Suprapubic skin (tissue), 4 donors: ENCODE data around the gene NIPSNAP3A. TPM values are rescaled to one million over a fixed set of nuclear protein-coding genes. Genes with fewer than 3 reads are reported as not detected.
"Not testable (repeated sequence)": the region's sequence is repeated elsewhere in the genome, so short reads cannot be mapped to it uniquely, and the experiment has no call there.

Source experiments
- DNase-seq, 2 donors: peaks; one replicate each; pipeline ENCODE4 v3.0.0-alpha.2; 2019; ENCODE audit warnings: low spot score in 2 of 2
- H3K27ac ChIP-seq: fragments of 200-600 bp; sonication (generic); one replicate; pipeline ENCODE4 v1.5.1; 2019
- H3K27me3 ChIP-seq: fragments of 200-600 bp; sonication (generic); one replicate; pipeline ENCODE4 v1.5.1; 2019
- H3K36me3 ChIP-seq: fragments of 200-600 bp; sonication (generic); one replicate; pipeline ENCODE4 v1.5.1; 2019
- H3K4me1 ChIP-seq: fragments of 200-600 bp; sonication (generic); one replicate; pipeline ENCODE4 v1.5.1; 2019
- H3K4me3 ChIP-seq: fragments of 200-600 bp; sonication (generic); one replicate; pipeline ENCODE4 v1.5.1; 2019; ENCODE audit warnings: mild to moderate bottlenecking
- H3K9me3 ChIP-seq: fragments of 200-600 bp; sonication (generic); one replicate; pipeline ENCODE4 v1.5.1; 2019
- CTCF ChIP-seq, 2 donors: fragments of 200-600 bp in 1 of 2; fragments of 450-650 bp in 1 of 2; sonication (generic) in 1 of 2; IDR thresholded peaks; one replicate each; pipeline ENCODE4 v1.5.1; 2016 to 2019; ENCODE audit warnings: antibody characterized with exemption in 2 of 2, mild to moderate bottlenecking in 1 of 2, moderate library complexity in 1 of 2
- EP300 ChIP-seq: sonication (generic); formaldehyde crosslinking; IDR thresholded peaks from one replicate; pipeline ENCODE4 v1.6.1; 2017; ENCODE audit warnings: antibody characterized with exemption
- POLR2A ChIP-seq, 2 donors: fragments of 450-650 bp; IDR thresholded peaks; one replicate each; pipeline ENCODE4 v1.6.1; 2017; ENCODE audit warnings: antibody characterized with exemption in 2 of 2, mild to moderate bottlenecking in 2 of 2, moderate library complexity in 2 of 2
- POLR2AphosphoS5 ChIP-seq, 3 donors: sonication (generic); formaldehyde crosslinking; IDR thresholded peaks; one replicate each; pipeline ENCODE4 v1.6.1; 2017; ENCODE audit warnings: antibody characterized with exemption in 3 of 3
- WGBS: methylation state at CpG from one replicate; pipeline ENCODE4 v1.1.5; 2018; 5-methylcytosine and 5-hydroxymethylcytosine counted together
- total RNA-seq, 4 donors: library from RNA; depleted of rRNA; stranded (reverse); fragments of >200 nt; gene quantifications; one replicate each; pipeline ENCODE4 v1.1.0, GENCODE V29; 2016

NIPSNAP3A gene
- total RNA-seq, 4 donors from 2014 or later, result 13.0 to 31.6 (median 23.1) TPM

- Histone ChIP-seq H3K27me3 (no peaks in the 10 kb centered on the region), H3K4me1 (peaks cover 12% of the 10 kb centered on the region), H3K36me3 (no peaks in the 10 kb centered on the region), H3K9me3 (no peaks in the 10 kb centered on the region), H3K4me3 (no peak overlapping the region), H3K27ac (no peak overlapping the region)
- 93% methylated on average over 7 of the region's 7 CpGs for WGBS
- no peak for DNase-seq
- TF ChIP-seq POLR2A (IDR thresholded peaks at IDR 0.05), result no peak
- TF ChIP-seq POLR2AphosphoS5 (IDR thresholded peaks at IDR 0.05), result no peak
- TF ChIP-seq CTCF (IDR thresholded peaks at IDR 0.05), result no peak
- no peak for TF ChIP-seq EP300
These were observed 18.5 kb downstream of the NIPSNAP3A start for GRCh38 chr9:104766025-104766424.

DNA sequence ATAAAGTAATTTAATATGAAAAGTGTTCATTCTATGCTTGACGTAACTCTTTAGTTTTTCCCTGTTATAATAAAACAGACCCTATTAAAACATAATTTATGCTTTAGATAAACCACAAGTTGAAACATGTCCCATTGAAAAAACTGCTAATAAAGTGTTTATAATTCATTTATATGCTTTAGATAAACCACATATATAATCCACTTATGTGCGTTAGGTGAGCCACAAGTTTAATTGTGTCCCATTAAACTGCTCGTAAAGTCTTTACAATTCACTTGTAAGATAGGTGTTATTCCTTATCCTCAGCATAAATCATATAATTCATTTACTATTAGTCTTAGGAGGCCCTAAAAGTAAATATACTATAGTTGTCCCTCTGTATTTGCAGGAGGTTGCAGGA lies 20.0 kb downstream of the NIPSNAP3A start:
- Histone ChIP-seq H3K27me3 (no peaks in the 10 kb centered on the region), H3K9me3 (no peaks in the 10 kb centered on the region), H3K4me1 (peaks cover 12% of the 10 kb centered on the region), H3K27ac (no peak overlapping the region), H3K4me3 (no peak overlapping the region), H3K36me3 (no peaks in the 10 kb centered on the region)
- no peak for DNase-seq
- TF ChIP-seq POLR2A (IDR thresholded peaks at IDR 0.05) (no peak), CTCF (IDR thresholded peaks at IDR 0.05) (no peak), EP300 (no peak), POLR2AphosphoS5 (IDR thresholded peaks at IDR 0.05) (no peak)
- WGBS, result 97% methylated on average over 3 of the region's 3 CpGs

GRCh38 chr9:104769029-104769428 lies 21.5 kb downstream of the NIPSNAP3A start:
- not testable (repeated sequence) for H3K4me1 ChIP-seq, H3K4me3 ChIP-seq, H3K9me3 ChIP-seq, H3K36me3 ChIP-seq, H3K27me3 ChIP-seq, DNase-seq, H3K27ac ChIP-seq
- WGBS, result 92% methylated on average over 12 of the region's 12 CpGs

- H3K4me3 ChIP-seq, result no peak overlapping the region
- H3K36me3 ChIP-seq, result no peaks in the 10 kb centered on the region
- no peaks in the 10 kb centered on the region for H3K27me3 ChIP-seq
- H3K4me1 ChIP-seq, result peaks cover 3% of the 10 kb centered on the region
- H3K9me3 ChIP-seq, result no peaks in the 10 kb centered on the region
- DNase-seq, result no peak
- no peak for TF ChIP-seq EP300
- no peak for TF ChIP-seq CTCF (IDR thresholded peaks at IDR 0.05)
- TF ChIP-seq POLR2A (IDR thresholded peaks at IDR 0.05), result no peak
- no peak for TF ChIP-seq POLR2AphosphoS5 (IDR thresholded peaks at IDR 0.05)
- no peak overlapping the region for H3K27ac ChIP-seq
- 82% methylated on average over 2 of the region's 2 CpGs for WGBS
These were observed 22.2 kb downstream of the NIPSNAP3A start for GRCh38 chr9:104769655-104770054.

- no peak overlapping the region for H3K4me3 ChIP-seq
- TF ChIP-seq POLR2A (IDR thresholded peaks at IDR 0.05), result no peak
- no peak for TF ChIP-seq POLR2AphosphoS5 (IDR thresholded peaks at IDR 0.05)
- TF ChIP-seq EP300, result no peak
- no peak for TF ChIP-seq CTCF (IDR thresholded peaks at IDR 0.05)
- no peak overlapping the region for H3K27ac ChIP-seq
- no peaks in the 10 kb centered on the region for H3K9me3 ChIP-seq
- 59% methylated on average over 5 of the region's 5 CpGs for WGBS
- H3K4me1 ChIP-seq, result peaks cover 6% of the 10 kb centered on the region
- DNase-seq, result no peak
- H3K36me3 ChIP-seq, result no peaks in the 10 kb centered on the region
- H3K27me3 ChIP-seq, result no peaks in the 10 kb centered on the region
These were observed 25.4 kb downstream of the NIPSNAP3A start for GRCh38 chr9:104772714-104773510.
